ENCODE measurements around the gene EML6. TPM values are rescaled to one million over a fixed set of nuclear protein-coding genes. Genes with fewer than 3 reads are reported as not detected.

The EML6 gene
- total and polyA plus RNA-seq, 10 of the 15 experiments (the other 5 are each of a cell fraction or from before 2014, with no cell fraction given), result 0.09 to 0.67 (median 0.21) TPM

GRCh38 chr2:54950811-54951210 lies 227.3 kb downstream of the EML6 start (continued):
- TF ChIP-seq NR2C1 (IDR thresholded peaks at IDR 0.05) (no peak), RUNX3 (IDR thresholded peaks at IDR 0.05; ENCODE audit: low read length) (no peak), YY1 (IDR thresholded peaks at IDR 0.05; ENCODE audit: low read depth, low read length) (no peak), HCFC1 (IDR thresholded peaks at IDR 0.05; ENCODE audit: low read length) (no peak), SIN3A (IDR thresholded peaks at IDR 0.05; ENCODE audit: low read depth, low read length) (no peak), POLR2A (IDR thresholded peaks at IDR 0.05; ENCODE audit: low read depth, low read length) (no peak), RFX5 (IDR thresholded peaks at IDR 0.05; ENCODE audit: low read depth, low read length) (no peak), IKZF2 (IDR thresholded peaks at IDR 0.05) (no peak), STAT3 (IDR thresholded peaks at IDR 0.05; ENCODE audit: low read depth, low read length) (no peak), POLR2AphosphoS5 (IDR thresholded peaks at IDR 0.05; ENCODE audit: low read length) (no peak), SIX5 (IDR thresholded peaks at IDR 0.05; ENCODE audit: low read depth, low read length, severe bottlenecking) (no peak)

- Histone ChIP-seq H3K4me3 (no peak overlapping the region), H3K4me2 (ENCODE audit: control insufficient read depth, insufficient read depth) (no peak overlapping the region), H3K27ac (ENCODE audit: control insufficient read depth, insufficient read depth) (no peak overlapping the region), H2AFZ (ENCODE audit: control insufficient read depth, low read depth, low read length) (no peak overlapping the region), H3K9ac (ENCODE audit: control insufficient read depth, insufficient read depth, low read length) (no peak overlapping the region), H3K36me3 (ENCODE audit: control insufficient read depth in 2 of 2, insufficient read depth in 2 of 2, low read length in 1 of 2) (no peaks in the 10 kb centered on the region), H3K9me3 (replicated peaks; ENCODE audit: control insufficient read depth, insufficient read depth, low read length) (no peaks in the 10 kb centered on the region), H3K79me2 (ENCODE audit: control insufficient read depth, insufficient read depth, low read length) (no peaks in the 10 kb centered on the region), H4K20me1 (ENCODE audit: control insufficient read depth, insufficient read depth) (no peaks in the 10 kb centered on the region), H3K27me3 (replicated peaks in 1 of 2; ENCODE audit: control insufficient read depth in 2 of 2, insufficient read depth in 2 of 2, low read length in 1 of 2) (no peaks in the 10 kb centered on the region), H3K4me1 (ENCODE audit: control insufficient read depth, insufficient read depth, low read length) (no peaks in the 10 kb centered on the region; the same call in 1 of the 2 replicates)
- DNase-seq (ENCODE audit: low read depth, low spot score), result no peak
- 52% methylated on average over 5 of the region's 5 CpGs for WGBS (ENCODE audit: insufficient coverage, insufficient replicate concordance, low lambda C conversion rate, missing lambda C conversion rate)
- no peak for FAIRE-seq
- in situ Hi-C loops (cut with MboI) (no loop called here), intact Hi-C loops (cut with micrococcal nuclease; ENCODE audit: unreplicated experiment) (no loop called here)
- SMC1A ChIA-PET (ENCODE audit: uncharacterized antibody, unreplicated experiment), result no interaction called here
- RAD21 ChIA-PET (ENCODE audit: unreplicated experiment), result interaction anchor here (0.5 to 1.0 kb wide), 2 partner anchors 52 to 358 kb away, joined by 3 read pairs; no protein-coding TSS in a partner anchor
- POLR2A ChIA-PET, result interaction anchor here (0.6 to 1.1 kb wide), 2 partner anchors 9 to 11 kb away, joined by 3 read pairs; no protein-coding TSS in a partner anchor
- CTCF ChIA-PET, result interaction anchor here (0.6 to 1.3 kb wide), 4 partner anchors 17 to 144 kb away, joined by 3 to 4 read pairs (median 3); no protein-coding TSS in a partner anchor
- no peak for ATAC-seq
- TF ChIP-seq ATF7 (IDR thresholded peaks at IDR 0.05; ENCODE audit: low read depth) (no peak), RB1 (IDR thresholded peaks at IDR 0.05; ENCODE audit: borderline replicate concordance) (no peak), RELA (IDR thresholded peaks at IDR 0.05; ENCODE audit: borderline replicate concordance, partially characterized antibody) (no peak), POLR2AphosphoS2 (IDR thresholded peaks at IDR 0.05; ENCODE audit: low read depth, low read length) (no peak), MEF2B (IDR thresholded peaks at IDR 0.05; ENCODE audit: partially characterized antibody, poor library complexity, severe bottlenecking) (no peak), YBX1 (IDR thresholded peaks at IDR 0.05) (no peak), EGR1 (IDR thresholded peaks at IDR 0.05; ENCODE audit: borderline replicate concordance in 1 of 2, low read depth in 2 of 2, low read length in 2 of 2) (no peak), SIN3A (IDR thresholded peaks at IDR 0.05; ENCODE audit: low read depth, low read length) (no peak)
- TF ChIP-seq, protein P1, sequence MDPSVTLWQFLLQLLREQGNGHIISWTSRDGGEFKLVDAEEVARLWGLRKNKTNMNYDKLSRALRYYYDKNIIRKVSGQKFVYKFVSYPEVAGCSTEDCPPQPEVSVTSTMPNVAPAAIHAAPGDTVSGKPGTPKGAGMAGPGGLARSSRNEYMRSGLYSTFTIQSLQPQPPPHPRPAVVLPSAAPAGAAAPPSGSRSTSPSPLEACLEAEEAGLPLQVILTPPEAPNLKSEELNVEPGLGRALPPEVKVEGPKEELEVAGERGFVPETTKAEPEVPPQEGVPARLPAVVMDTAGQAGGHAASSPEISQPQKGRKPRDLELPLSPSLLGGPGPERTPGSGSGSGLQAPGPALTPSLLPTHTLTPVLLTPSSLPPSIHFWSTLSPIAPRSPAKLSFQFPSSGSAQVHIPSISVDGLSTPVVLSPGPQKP (IDR thresholded peaks at IDR 0.05; ENCODE audit: low read depth, low read length), result no peak
- no TSS peak for BruUV-seq (replicated peaks)
Measured at GRCh38 chr2:54952425-54952824, 229.0 kb downstream of the EML6 start.

Measured in GM12878 (cell line).